Mammary epithelial cell (primary cell): ENCODE measurements around the gene HOXD12.

ENCODE experiments used
- EZH2 ChIP-seq: IDR thresholded peaks from 2 replicates; pipeline ENCODE4 v1.6.1; 2012; ENCODE audit warnings: low read length, inconsistent platforms, borderline replicate concordance
- TF ChIP-seq, protein P1 (sequence below), 2 donors: IDR thresholded peaks in 1 of 2; conservative IDR thresholded peaks in 1 of 2; 2 replicates each; pipeline ENCODE4 v1.5.1; 2011 to 2012; ENCODE audit warnings: inconsistent platforms in 2 of 2, low read length in 2 of 2, mild to moderate bottlenecking in 2 of 2, control low read depth in 1 of 2, low read depth in 1 of 2; ENCODE audit not compliant: insufficient read depth in 1 of 2; ENCODE audit errors: extremely low read depth in 1 of 2

DNA sequence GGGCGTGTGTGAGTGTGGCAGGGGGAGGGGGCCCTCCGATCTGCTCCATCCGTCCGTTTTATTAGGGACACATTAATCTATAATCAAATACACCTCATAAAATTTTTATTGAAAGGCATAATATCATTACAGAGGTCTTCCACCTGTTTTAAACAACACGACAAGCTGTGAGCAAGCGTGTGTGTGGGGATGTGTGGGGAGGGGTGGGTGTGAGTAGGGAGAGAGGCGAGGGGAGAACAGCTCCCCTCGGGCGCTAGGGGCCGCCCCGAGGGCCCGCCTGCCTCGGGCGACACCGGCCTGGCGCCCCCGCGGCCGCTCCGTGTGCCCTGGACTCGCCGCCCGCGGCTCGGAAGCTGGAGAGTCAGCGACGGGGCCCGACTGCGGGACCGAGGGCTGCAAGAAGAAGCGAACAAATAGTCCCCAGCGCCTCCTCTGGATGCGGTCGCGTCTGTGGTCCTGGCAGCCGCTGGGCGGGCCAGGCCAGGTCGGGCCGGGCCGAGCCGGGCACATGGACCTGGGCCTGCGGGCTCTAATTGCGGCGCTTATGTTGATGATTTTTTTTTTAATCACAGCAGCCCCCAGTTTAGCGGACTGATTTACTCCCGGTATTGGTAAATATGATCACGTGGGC, 22.6 kb downstream of the HOXD12 start:
- TF ChIP-seq EZH2 = no peak
- TF ChIP-seq, protein P1, sequence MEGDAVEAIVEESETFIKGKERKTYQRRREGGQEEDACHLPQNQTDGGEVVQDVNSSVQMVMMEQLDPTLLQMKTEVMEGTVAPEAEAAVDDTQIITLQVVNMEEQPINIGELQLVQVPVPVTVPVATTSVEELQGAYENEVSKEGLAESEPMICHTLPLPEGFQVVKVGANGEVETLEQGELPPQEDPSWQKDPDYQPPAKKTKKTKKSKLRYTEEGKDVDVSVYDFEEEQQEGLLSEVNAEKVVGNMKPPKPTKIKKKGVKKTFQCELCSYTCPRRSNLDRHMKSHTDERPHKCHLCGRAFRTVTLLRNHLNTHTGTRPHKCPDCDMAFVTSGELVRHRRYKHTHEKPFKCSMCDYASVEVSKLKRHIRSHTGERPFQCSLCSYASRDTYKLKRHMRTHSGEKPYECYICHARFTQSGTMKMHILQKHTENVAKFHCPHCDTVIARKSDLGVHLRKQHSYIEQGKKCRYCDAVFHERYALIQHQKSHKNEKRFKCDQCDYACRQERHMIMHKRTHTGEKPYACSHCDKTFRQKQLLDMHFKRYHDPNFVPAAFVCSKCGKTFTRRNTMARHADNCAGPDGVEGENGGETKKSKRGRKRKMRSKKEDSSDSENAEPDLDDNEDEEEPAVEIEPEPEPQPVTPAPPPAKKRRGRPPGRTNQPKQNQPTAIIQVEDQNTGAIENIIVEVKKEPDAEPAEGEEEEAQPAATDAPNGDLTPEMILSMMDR (conservative IDR thresholded peaks at IDR 0.05 in 1 of 2, IDR thresholded peaks at IDR 0.05 in 1 of 2; ENCODE audit: extremely low read depth in 1 of 2, insufficient read depth in 1 of 2, low read depth in 1 of 2, low read length in 2 of 2) = no peak
